ENCODE measurements around the gene TAF6.

The TAF6 gene

GRCh38 chr7:100093498-100093897 lies 25.7 kb downstream of the TAF6 start:
- no peak for DNase-seq (ENCODE audit: low read depth)
- no peak for TF ChIP-seq CTCF (conservative IDR thresholded peaks at IDR 0.05; ENCODE audit: control insufficient read depth, insufficient read depth, low read depth, low read length)
- H3K4me3 ChIP-seq (ENCODE audit: control insufficient read depth, low read depth, low read length), result no peak overlapping the region

GRCh38 chr7:100093054-100093453 lies 26.1 kb downstream of the TAF6 start:
- TF ChIP-seq CTCF (conservative IDR thresholded peaks at IDR 0.05; ENCODE audit: control insufficient read depth, insufficient read depth, low read depth, low read length), result no peak
- DNase-seq (ENCODE audit: low read depth), result no peak
- H3K4me3 ChIP-seq (ENCODE audit: control insufficient read depth, low read depth, low read length), result no peak overlapping the region

- no peak for DNase-seq (ENCODE audit: low read depth)
- TF ChIP-seq CTCF (conservative IDR thresholded peaks at IDR 0.05; ENCODE audit: control insufficient read depth, insufficient read depth, low read depth, low read length), result peak; percentile 8
These were observed 27.6 kb downstream of the TAF6 start for GRCh38 chr7:100091411-100092181.

GRCh38 chr7:100090527-100091410 lies 28.4 kb downstream of the TAF6 start:
- DNase-seq (ENCODE audit: low read depth), result no peak
- no peak for TF ChIP-seq CTCF (conservative IDR thresholded peaks at IDR 0.05; ENCODE audit: control insufficient read depth, insufficient read depth, low read depth, low read length)
- H3K4me3 ChIP-seq (ENCODE audit: control insufficient read depth, low read depth, low read length), result no peak overlapping the region

More at GRCh38 chr7:100091411-100092181, 27.6 kb downstream of the TAF6 start:
- H3K4me3 ChIP-seq (ENCODE audit: control insufficient read depth, low read depth, low read length), result no peak overlapping the region

- no peak for TF ChIP-seq CTCF (conservative IDR thresholded peaks at IDR 0.05; ENCODE audit: control insufficient read depth, insufficient read depth, low read depth, low read length)
- peak overlapping the region; percentile 87 for H3K4me3 ChIP-seq (ENCODE audit: control insufficient read depth, low read depth, low read length)
- peak; percentile 58 for DNase-seq (ENCODE audit: low read depth)
These were observed 29.5 kb downstream of the TAF6 start for GRCh38 chr7:100089458-100090196.
